Middle frontal gyrus (tissue), 1 donor: Measurements from ENCODE around the gene GNAS.
"Not testable (repeated sequence)": the region's sequence is repeated elsewhere in the genome, so short reads cannot be mapped to it uniquely, and the experiment has no call there.

Experiments used
- DNase-seq: peaks from one replicate; pipeline ENCODE4 v3.0.0-alpha.2; 2015; ENCODE audit warnings: low spot score; ENCODE audit errors: extremely low spot score

Gene GNAS

GRCh38 chr20:58828136-58828535, 24.4 kb upstream of the GNAS start:
- DNase-seq, result no peak

GRCh38 chr20:58828804-58829203, 23.7 kb upstream of the GNAS start:
- not testable (repeated sequence) for DNase-seq

- DNase-seq, result no peak
These were observed 23.0 kb upstream of the GNAS start for GRCh38 chr20:58829531-58829941.

GRCh38 chr20:58832457-58832856, 20.1 kb upstream of the GNAS start:
- no peak for DNase-seq

- no peak for DNase-seq
These were observed 18.6 kb upstream of the GNAS start for GRCh38 chr20:58833921-58834320.

DNA sequence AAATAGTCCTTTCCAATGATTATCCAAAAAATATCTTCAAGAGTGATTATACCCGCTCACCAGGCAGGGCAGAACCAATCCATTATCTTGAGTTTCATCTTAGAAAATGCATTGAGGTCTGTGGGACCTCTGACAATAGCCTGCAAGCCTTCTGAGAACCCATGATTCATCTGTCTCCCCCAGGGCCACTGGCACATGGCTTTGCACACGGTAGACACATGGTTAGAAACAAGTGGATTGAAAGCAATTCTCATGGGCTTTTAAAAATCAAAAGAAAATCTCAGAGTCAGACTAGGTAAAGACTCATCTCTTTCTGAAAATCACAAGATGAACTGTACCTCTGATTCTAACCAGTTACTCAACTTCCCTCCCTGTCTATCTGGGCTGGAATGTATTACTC, 17.3 kb upstream of the GNAS start:
- no peak for DNase-seq

DNA sequence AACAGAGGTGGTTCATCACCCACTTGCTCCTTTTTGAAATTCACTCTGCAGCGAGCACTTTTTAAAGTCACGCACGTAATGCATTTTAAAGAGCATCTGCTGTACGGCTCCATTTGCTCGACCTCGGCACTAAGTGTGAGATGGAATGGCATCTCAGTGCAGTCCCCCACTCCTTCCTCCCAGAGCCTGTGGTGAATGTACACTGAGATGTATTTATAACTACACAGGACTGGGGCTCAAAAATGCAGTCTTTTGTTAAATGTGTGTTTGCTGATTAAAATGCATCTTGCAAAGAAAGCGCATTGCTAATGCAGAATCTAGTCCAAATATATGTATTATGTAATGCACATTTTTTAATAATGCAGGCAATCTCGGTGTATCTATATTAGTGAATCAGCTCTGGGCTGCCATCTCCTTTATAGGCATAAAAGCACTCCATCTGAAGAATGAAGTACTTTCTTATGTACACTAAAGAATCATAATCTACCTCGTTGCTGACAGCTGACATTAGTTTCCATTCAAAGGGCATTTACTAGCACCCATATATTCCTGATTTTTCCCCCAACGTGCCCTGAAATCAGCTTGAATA, 15.8 kb upstream of the GNAS start:
- DNase-seq, result no peak

DNA sequence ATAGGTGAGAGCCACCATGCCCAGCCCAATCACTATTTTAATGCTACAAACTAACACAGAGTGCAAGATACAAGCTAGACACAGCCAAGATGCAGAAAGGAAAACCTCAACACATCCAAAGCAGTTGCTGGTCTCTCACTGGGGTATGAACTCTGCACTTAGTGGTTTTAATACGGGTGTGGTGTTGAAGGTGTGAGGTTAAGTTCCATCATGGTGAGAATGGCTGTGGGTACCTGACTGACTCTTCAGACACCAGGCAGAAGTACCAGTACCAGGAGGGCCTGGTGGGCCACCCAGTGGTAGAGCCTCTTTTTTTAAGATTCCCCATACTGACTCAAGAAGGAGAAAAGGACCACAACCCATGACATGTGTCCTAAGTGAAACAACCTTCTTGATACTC, 14.8 kb upstream of the GNAS start:
- no peak for DNase-seq

DNA sequence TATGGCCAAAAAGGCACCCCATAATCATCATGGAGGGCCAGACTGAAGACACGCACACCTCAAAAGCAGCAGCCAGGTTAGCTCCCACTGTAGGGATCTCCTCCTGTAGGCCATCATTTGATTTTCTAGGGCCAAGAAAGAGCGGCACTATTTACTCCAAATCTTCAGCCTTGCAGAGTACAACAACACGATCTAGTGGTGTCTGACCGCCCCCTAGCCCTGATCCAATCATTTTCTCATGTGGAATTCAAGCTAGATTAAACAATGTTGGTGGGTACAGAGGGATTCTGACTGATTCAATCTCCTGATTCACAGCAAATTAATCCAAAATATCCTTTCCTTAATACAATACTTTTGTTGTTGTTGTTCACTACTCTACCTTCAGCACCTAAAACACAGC, 14.3 kb upstream of the GNAS start:
- no peak for DNase-seq

GRCh38 chr20:58839474-58839874, 13.0 kb upstream of the GNAS start:
- DNase-seq, result no peak

DNA sequence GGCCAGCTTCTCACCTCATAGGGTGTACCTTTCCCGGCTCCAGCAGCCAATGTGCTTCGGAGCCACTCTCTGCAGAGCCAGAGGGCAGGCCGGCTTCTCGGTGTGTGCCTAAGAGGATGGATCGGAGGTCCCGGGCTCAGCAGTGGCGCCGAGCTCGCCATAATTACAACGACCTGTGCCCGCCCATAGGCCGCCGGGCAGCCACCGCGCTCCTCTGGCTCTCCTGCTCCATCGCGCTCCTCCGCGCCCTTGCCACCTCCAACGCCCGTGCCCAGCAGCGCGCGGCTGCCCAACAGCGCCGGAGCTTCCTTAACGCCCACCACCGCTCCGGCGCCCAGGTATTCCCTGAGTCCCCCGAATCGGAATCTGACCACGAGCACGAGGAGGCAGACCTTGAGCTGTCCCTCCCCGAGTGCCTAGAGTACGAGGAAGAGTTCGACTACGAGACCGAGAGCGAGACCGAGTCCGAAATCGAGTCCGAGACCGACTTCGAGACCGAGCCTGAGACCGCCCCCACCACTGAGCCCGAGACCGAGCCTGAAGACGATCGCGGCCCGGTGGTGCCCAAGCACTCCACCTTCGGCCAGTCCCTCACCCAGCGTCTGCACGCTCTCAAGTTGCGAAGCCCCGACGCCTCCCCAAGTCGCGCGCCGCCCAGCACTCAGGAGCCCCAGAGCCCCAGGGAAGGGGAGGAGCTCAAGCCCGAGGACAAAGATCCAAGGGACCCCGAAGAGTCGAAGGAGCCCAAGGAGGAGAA, 12.3 kb upstream of the GNAS start:
- no peak for DNase-seq

DNA sequence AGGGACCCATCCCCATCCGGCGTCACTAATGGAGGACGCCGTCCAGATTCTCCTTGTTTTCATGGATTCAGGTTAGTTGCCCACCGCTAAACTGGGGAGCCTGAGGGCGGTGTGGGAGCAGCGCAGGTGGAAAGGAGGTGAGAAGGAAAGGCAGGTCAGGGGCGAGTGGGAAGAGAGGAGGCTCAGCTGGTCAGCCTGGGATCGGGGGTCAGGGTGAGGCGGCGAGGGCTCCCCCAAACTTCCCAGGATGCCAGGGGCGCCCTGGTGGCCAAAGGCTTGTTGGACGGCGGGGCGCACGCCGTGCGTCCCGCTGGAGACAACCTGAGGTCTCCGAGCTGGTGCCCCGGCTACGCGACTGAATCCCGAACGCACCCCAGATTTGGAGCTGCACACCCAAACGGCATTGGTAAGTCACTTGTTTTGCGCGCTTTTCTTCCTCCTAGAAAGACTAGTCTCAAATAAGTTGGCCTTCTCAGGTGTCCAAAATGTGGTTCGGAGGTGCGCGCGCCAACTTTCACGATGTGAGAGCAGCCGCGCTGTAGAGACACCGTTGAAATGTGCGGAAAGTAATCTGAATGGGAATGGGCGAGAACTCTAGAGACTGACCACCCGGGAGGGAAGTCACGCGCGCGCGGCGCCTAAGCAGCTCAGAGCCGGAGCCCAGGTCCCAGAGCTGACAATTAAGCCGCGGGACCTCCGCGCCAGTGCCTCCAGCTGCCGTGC, 11.5 kb upstream of the GNAS start:
- no peak for DNase-seq

DNA sequence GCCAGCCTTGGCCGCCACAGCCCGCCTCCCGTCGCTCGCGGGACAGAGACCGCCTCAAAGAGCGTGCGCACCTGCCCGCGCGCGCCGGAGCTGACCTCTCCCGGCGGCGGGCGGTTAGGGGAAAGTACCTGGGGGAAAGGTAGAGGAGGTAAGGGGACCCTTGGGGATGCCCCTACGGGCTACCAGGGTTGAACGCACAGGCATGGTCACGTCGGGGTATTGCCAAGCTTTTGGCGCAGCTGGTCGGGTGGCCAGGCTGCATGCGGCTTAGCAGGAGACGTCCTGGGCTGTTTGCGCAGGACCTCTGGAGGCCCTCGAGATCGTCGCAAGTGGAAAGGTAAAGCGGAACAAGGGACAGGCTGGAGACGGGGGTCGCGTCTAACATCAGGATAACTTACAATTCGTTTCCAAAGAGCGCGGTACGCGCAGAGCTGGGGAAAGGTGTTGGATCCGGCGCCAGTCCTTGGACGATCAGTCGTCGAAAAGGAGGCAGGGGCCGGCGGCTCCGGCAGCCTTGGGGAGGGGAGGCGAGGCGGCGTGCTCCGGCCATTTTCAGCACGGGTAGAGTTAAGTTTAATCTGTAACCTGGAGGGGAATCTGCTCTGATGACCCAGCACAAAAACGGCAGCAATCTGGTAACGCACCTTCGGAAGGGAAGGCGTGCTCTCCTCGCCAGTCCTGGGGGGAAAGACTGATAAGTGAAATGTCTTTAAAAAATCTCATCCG, 10.8 kb upstream of the GNAS start:
- no peak for DNase-seq

- no peak for DNase-seq
These were observed 10.2 kb upstream of the GNAS start for GRCh38 chr20:58842276-58842675.

GRCh38 chr20:58843128-58843556, 9.4 kb upstream of the GNAS start:
- no peak for DNase-seq

- DNase-seq, result no peak
These were observed 6.8 kb upstream of the GNAS start for GRCh38 chr20:58845706-58846105.

- no peak for DNase-seq
These were observed 5.1 kb upstream of the GNAS start for GRCh38 chr20:58847463-58847862.

DNA sequence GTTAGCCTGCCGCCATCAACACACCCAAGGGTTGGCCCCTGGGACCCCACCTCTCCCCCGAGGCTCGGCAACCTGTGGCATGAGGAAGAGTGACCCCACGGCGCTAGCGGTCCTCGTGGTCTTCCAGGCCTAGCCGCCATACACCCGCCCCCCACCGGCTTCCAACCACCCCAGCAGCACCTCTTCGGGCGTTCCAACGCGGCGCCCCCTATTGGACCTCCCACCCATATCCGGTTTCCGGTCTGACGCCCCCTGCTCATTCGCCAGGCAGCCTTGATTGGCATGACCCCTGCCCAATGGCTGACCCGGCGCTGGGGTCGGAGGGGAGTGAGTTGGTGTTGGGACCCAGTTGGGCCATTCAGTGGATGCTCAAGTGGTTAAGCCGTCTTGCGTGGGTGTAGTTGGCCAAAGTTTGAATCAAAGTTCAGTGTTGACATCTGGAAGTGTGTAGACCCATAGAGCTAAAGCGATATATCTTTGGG, 1.8 kb upstream of the GNAS start, which contains the start of gene GNAS-AS1:
Gene GNAS-AS1, minus strand, starts transcription at position 210 of the 482 bp plus-strand sequence.
- no peak for DNase-seq

GRCh38 chr20:58851221-58851968, 1.1 kb upstream of the GNAS start:
- DNase-seq, result no peak

- DNase-seq, result no peak
These were observed 502 bp upstream of the GNAS start for GRCh38 chr20:58851969-58852458.

- no peak for DNase-seq
These were observed 950 bp downstream of the GNAS start for GRCh38 chr20:58853466-58853865.
